AG09309 (cell line): Measurements from ENCODE around the gene WWC2.

Source experiments
- DNase-seq: peaks from one replicate; pipeline ENCODE4 v3.0.0-alpha.2; 2010; ENCODE audit warnings: low read depth
- H3K4me3 ChIP-seq: 2 replicates; pipeline ENCODE4 v1.5.1; 2011; ENCODE audit warnings: mild to moderate bottlenecking, low read depth, low read length, moderate library complexity; ENCODE audit not compliant: control insufficient read depth
- CTCF ChIP-seq: IDR thresholded peaks from 2 replicates; pipeline ENCODE4 v1.5.1; 2011; ENCODE audit warnings: mild to moderate bottlenecking, low read depth, low read length, inconsistent platforms; ENCODE audit not compliant: insufficient read depth, control insufficient read depth; ENCODE audit errors: missing control alignments

The WWC2 gene

GRCh38 chr4:183356173-183356830 is 257.2 kb downstream of the WWC2 start:
- TF ChIP-seq CTCF: no peak
- no peak for DNase-seq
- H3K4me3 ChIP-seq: no peak overlapping the region

GRCh38 chr4:183356931-183357675 is 258.0 kb downstream of the WWC2 start:
- no peak for TF ChIP-seq CTCF
- no peak for DNase-seq
- H3K4me3 ChIP-seq: no peak overlapping the region

- H3K4me3 ChIP-seq: no peak overlapping the region
- no peak for DNase-seq
- TF ChIP-seq CTCF: no peak
Measured at GRCh38 chr4:183358215-183358755, 259.2 kb downstream of the WWC2 start.

- TF ChIP-seq CTCF: no peak
- DNase-seq: no peak
- H3K4me3 ChIP-seq: no peak overlapping the region
Measured at GRCh38 chr4:183360161-183360919, 261.3 kb downstream of the WWC2 start.

- H3K4me3 ChIP-seq: no peak overlapping the region
- TF ChIP-seq CTCF: no peak
- DNase-seq: no peak
Measured at GRCh38 chr4:183362036-183362435, 263.0 kb downstream of the WWC2 start.

GRCh38 chr4:183362916-183363542 is 264.0 kb downstream of the WWC2 start:
- H3K4me3 ChIP-seq: no peak overlapping the region
- DNase-seq: no peak
- peak; percentile 37 for TF ChIP-seq CTCF
